ENCODE measurements around the gene NCOA6. TPM values are rescaled to one million over a fixed set of nuclear protein-coding genes. Genes with fewer than 3 reads are reported as not detected.
"Not testable (repeated sequence)": the region's sequence is repeated elsewhere in the genome, so short reads cannot be mapped to it uniquely, and the experiment has no call there.

The NCOA6 gene
- total RNA-seq, 1 donor from 2014 or later: 7.8 TPM

DNA sequence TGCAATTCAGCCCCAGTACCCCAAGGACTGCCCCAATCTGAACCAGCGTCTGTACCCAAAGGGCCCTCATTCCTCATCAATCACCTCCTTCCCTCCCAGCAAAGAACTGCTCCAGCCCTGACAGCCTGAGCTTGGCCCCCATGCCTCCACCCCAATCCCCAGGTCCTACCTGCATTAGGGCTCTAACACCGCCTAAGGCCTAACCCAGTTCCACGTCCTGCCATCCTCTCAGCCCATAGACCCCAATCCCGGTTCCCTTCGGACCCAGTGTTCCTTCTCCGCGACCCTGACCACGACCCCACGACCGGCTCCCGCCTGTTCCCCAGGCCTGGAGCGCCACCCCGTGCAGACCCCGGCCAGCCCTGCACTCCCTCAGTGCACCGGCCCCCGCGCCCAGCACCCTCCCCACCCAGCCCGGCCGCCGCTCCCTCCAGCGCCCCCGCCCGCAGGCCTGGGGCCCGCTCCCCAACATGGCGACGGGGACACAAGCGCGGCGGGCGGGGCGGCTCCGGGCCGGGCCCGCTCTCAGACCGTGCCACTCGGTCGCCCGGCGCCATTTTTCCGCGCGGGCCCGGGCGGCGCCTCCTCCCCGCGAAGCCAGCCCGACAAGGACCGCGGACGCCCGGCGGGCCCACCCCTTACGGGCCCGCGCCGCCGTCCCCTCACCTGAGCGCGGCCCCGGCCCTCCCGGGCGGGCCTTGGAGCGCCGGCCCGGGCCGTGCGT, 483 bp downstream of the NCOA6 start:
- DNase-seq: peak; percentile 66

DNA sequence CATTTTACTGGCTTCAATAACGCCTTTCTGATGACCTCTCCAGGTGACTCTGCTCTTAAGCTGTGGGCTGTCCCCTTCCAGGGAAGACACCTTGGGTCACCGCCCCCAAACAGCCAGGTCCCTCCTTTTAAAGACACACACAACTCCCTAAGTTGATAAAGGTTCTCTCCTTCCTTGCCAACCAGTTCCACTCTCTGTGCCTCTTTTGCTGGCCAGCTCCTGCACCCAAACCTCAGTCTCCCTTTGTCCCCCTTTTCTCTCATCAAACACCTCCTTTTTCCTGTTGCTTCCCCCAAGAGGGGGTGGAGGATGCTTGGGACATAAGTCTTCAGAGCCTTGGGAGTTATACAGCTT, 1.0 kb downstream of the NCOA6 start:
- DNase-seq: peak; percentile 58

DNA sequence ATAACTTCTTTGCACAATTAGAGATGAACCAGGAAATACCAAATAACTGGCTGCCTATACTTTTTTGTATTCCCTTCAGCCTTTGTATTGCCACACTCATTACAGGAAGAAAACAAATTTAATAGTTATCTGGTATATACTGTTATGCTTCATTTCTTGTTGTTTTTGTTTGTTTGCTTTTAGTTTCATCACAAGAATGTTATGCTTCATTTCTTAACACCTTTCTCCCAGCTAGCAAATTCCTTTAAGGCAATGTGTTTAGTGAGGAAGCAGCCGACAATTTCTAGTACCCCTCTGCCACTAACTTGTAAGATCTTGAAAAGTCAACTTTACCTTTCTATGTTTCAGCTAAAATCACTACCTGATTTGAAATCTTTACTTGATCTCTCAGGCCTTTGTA, 1.4 kb downstream of the NCOA6 start:
- DNase-seq: no peak

DNA sequence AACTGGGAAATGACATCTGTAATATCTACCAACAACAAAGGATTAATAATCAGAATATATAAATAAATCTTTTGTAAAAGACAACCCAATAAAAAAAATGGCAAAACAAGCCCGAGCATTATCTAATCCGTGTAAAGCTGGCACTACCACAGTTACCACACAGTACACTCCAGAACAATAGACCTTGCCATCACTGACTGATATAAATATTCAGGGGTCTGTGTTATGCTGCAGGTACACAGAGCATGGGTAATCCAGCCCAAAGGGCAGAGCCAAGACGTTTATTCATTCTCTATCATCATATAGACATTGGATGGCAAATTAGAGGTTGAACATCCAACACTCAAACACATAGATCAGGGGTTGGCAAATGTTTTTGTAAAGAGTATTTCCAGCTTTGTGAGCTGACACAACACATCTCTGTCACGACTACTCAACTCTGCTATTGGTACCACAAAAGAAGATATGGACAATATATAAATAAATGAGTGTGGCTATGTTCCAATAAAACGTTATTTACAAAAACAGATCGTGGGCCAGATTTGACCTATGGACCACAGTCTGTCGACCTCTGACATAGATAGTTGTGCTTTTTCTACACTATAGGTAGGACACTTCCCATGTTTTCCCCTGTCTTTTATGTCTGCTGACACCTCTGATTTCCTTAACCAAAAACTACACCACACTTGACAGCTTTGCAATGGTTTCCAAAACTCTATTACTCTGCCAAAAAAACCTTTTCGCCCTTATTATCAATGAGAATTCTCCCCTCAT, 4.5 kb downstream of the NCOA6 start:
- DNase-seq: no peak

DNA sequence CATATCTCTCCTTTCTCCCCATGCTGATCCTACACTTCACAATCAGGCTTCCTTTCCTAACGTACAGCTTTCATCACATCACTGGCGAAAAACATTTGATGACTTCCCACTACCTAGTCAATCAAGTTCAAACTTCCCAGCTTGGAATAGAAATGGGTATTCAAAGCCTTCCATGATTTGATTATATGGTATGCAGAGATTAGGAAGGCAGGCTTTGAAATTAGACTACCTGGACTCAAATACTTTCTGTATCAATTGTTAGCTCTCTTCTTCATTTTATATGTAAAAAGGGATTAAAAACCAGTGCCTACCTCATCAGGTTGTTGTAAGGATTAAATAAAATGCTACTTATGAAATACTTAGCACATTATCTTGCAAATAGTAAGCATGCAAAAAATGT, 7.7 kb downstream of the NCOA6 start:
- DNase-seq: no peak

DNA sequence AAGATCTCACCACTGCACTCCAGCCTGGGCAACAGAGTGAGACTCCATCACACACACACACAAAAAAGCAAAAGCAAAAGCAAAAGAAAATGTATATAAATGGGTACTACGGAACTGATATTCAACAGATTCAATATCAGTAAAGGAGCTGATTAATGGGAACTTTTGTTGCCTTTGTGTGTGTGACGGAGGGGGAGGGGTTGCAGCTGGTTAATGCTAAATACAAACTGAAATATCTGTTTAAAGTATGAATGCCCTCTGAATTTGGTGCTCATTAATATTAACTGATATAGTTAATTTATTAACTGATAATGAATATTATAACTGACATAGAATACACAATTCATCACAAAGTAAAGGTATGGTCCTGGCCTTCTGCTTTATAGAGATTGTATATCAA, 8.4 kb downstream of the NCOA6 start:
- DNase-seq: no peak

DNA sequence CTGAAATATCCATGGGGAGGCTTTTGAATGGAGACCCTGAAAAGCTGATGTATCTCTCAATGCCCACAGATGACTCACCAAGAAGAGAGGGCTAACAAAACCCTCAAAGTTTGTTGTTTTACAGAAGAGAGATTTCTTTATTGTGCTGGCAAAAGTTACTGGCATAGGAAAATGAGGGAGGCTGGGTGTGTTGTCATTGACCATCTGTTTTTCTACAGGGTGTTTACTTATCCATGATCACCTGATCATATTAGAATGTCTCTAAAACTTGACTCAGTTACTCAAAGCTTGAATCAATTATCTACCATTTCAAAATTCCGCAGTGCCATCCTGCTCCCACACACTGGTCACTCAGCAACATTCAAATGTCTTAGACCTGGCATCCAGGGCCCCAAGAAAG, 9.8 kb downstream of the NCOA6 start:
- DNase-seq: no peak

DNA sequence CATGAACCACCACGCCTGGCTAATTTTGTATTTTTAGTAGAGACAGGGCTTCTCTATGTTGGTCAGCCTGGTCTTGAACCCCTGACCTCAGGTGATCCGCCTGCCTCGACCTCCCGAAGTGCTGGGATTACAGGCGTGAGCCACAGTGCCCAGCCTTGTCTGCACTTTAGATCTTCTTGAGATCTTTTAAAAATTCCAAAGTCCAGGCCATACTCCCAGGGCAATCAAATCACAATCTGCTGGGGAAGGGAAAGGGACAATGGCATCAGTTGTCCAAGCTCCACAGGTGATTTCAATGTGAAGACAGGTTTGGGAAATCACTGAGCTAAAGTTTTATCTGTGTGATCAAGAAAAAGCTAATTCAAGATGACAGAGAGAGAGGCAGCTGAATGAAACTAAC, 16.9 kb downstream of the NCOA6 start:
- DNase-seq: no peak

DNA sequence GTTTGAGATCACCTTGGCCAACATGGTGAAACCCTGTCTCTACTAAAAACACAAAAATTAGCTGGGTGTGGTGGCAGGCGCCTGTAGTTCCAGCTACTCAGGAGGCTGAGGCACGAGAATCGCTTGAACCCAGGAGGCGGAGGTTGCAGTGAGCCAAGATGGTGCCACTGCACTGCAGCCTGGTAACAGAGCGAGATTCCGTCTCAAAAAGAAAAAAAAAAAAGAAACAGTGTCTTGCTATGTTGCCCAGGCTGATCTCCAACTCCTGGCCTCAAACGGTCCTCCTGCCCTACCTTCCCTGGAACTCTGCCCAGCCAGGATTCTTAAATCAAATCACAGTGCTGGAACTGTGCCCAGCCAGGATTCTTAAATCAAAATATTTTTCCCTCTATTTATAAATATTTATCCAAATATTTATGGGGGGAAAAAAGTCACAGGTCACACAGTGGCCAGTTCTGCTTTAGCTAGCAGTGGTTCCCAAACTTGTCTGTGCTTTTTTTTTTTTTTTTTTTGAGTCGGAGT, 17.4 kb downstream of the NCOA6 start:
- DNase-seq: peak; percentile 15

DNA sequence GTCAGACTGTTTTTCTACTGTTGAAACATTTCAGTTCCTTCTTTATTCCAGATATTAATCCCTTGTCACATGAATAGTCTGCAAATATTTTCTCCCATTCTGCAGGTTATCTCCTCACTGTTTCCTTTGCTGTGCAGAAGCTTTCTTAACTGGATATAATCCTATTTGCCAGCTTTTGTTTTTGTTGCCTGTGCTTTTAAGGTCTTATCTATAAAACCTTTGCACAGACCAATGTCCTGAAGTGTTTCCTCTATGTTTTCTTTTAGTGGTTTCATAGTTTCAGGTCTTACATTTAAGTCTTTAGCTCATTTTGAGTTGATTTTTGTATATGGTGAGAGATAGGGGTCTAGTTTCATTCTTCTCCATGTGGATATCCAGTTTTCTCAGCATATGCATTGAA, 19.2 kb downstream of the NCOA6 start:
- no peak for DNase-seq

DNA sequence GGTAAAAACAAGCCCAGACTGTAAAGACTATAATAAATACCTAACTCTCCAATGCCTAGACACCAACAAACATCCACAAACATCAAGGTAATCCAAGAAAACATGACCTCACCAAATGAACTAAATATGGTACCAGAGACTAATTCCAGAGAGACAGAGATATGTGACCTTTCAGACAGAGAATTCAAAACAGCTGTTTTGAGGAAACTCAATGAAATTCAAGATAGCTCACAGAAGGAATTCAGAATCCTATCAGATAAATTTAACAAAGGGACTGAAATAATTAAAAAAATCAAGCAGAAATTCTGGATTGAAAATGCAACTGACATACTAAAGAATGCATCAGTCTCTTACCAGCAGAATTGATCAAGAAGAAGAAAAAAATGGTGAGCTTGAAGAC, 26.6 kb downstream of the NCOA6 start:
- DNase-seq: no peak

DNA sequence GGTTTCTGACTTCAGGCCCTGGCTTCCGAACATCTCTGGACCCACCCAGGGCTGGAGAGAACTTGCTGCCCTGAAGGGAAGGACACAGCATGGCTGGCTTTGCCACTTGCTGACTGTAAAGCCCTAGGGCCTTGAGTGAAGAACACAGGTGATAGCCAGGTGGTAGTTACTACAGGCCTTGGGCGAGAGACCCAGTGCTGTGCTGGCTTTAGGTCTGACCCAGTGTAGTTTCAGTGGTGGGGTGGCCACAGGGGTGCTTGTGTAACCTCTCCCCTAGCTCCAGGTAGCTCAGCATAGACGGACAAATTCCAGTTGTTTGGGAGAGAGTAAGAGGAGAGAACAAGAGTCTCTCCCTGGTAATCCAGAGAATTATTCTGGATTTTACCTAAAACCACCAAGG, 27.1 kb downstream of the NCOA6 start:
- DNase-seq: no peak

DNA sequence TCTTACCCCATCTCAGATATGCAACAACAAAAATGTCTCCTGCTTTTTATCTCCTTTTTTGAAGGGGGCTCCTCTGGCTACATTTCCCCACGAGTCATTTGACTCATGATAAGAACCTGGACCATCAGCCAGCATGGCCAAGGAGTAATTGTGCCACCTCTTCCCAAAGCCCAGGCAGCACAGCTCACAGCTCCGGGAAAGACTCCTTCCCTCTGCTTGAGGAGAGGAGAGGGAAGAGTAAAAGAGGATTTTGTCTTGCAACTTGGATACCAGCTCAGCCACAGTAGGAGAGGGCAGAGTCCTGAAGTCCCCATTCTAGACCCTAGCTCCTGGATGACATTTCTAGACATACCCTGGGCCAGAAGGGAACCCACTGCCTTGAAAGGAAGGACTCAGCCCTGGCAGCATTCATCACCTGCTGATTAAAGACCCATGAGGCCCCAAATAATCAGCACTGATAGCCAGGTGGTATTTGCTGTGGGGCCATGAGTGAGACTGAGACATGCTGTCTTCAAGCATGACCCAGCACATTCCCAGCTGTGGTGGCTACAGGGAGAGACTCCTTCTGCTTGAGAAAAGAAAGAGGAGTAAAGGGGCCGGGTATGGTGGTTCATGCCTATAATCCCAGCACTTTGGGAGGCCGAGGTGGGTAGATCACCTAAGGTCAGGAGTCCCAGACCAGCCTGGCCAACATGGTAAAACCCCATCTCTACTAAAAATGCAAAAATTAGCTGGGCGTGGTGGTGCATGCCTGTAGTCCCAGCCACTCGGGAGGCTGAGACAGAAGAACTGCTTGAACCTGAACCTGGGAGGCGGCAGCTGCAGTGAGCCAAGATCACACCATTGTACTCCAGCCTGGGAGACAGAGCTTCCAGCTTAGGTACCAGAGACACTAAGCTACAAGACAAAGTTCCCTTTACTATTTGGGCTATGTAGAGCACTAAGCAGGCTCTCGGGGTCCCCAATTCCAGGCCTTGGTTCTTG, 28.1 kb downstream of the NCOA6 start:
- DNase-seq: no peak

DNA sequence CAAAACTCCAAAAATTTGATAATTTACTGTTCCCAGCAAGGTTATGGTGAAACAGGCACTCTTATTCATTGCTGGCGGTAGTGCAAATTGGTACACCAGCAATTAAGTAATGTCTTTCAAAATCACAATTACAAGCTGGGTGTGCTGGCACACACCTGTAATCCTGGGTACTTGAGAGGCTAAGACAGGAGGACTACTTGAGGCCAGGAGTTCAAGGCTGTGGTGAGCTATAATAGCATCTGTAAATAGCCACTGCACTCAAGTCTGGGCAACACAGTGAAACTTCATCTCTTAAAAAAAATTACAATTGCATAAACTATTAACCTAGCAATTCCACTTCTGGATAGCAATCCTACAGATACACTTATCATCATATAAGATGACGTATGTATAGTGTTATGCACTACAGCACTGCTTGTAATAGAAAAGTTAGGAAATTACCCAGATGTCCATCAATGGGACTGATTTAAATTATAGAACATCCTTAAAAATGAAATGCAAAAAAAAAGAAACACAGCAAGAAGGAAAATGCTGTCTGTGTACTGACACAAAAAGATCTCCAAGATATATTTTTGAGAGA, 31.4 kb downstream of the NCOA6 start:
- no peak for DNase-seq

DNA sequence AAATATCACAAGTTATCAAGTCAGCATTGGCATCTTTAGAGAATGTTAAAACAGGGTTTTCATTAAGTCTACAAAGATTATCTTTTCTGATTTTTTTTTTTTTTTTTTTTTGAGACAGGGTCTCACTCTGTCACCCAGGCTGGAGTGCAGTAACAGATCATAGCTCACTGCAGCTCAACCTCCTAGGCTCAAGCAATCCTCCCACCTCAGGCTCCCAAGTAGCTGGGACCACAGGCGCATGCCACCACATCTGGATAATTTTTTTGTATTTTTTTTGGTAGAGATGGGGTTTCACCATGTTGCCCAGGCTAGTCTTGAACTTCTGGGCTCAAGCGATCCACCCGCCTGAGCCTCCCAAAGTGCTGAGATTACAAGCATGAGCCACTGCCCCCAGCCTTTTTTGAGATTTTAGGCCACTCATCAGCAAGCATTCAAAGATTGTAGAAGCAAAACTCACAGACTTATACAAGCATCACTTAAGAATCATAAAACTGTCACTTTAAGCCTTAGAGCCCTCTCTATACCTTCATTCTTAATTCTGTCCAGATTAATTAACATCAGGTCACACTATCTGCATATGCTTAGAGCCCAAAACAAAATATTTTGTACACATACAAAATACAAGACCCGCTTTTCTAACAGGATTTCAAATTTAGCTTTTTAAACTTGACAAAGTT, 32.6 kb downstream of the NCOA6 start:
- DNase-seq: no peak

DNA sequence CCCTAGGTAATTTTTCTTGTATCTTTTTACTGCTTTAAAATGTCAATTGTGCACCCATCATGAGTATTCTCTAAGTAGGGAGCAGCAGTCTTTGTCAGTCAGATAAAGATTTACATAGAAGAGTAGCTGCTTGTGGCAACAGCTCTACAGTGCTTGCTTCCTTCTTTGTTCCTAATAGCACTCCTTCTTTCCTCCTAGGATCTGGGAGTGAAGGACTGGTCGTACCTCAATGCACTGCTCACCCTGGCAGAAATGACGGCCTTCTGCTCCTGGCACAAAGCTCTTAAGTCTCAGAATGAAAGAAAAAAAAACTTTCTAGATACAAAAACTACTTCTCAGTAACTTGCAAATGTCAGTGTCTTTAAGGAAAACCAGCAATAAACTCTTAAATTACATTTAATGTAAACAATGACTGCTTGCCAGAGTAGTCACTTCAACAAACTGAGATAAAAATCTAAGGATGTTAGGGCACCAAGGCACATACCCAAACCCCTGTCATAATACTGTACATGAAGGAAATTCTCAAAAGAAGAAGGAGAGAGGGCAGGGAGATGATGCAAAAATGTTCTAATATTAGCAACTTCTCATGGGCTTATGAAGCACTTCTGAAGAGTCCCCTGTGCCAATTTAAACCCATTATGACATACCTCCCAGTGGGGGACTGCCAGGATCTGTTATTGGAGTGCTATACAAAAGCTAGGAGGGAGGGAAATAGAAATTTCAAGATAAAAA, 34.0 kb downstream of the NCOA6 start:
- DNase-seq: no peak

DNA sequence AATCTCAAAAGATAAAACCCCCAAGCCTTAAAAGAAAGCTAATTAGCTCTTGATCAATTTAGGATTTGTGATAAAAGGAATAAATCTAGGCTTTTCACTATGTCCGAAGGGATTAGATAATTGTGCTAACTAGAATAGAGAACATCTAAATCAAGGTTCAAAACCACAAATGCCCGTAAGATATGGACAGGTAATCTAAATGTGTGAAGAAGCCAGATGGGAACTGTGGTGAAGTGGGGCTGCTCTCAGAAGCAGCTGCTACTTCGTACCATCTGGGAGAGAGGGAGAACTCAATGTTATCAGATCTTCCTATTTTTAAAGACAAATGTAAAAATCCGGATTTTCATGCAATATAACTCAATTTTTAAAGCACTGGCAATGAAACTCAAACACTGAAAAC, 44.2 kb downstream of the NCOA6 start:
- no peak for DNase-seq

DNA sequence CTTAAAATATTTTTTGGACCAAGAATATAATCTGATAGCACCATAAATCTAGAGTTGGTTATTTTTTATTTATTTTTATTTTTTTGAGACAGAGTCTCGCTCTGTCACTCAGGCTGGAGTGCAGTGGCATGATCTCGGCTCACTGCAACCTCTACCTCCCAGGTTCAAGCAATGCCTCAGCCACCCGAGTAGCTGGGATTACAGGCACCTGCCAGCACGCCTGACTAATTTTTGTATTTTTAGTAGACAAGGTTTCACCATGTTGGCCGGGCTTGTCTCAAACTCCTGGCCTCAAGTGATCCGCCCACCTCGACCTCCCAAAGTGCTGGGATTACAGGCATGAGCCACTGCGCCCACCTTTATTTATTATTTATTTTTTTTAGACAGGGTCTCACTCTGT, 45.2 kb downstream of the NCOA6 start:
- not testable (repeated sequence) for DNase-seq

DNA sequence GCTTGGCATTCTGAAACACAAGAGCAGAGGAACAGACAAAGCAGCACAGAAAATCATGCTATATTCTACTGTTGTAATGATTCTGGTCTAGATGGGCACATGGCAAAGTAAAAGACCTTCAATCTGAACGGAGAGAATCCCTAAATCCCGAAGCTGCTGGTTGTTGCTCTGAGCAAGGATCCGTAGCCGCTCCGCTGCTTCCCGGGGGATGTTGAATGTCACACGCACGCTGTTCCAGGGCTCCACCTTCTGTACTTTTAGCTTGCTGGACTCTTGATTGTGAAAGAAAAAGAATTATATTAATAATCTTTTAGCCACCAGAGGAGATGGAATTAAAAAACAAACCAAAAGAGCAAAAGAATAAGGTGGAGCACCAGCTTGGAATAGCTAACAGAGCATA, 49.3 kb downstream of the NCOA6 start:
- no peak for DNase-seq

DNA sequence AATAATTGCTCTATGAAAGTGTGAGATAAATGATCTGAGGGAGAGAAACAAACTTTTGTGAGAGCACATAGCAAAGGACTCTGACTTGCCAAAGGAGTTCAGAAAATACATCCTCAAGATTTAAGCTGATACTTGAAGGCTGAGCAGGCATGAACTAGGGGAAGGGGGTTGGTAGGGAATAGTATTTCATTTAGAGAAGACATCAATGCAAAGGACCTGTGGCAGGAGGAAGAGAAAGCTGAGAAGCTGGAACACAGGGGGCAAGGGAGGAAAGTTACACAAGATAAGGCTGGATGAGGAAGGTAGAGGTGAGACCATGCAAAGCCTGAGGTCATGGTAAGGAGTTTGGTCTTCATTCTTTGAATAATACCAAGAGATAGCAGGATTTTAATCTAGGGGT, 50.6 kb downstream of the NCOA6 start:
- no peak for DNase-seq

DNA sequence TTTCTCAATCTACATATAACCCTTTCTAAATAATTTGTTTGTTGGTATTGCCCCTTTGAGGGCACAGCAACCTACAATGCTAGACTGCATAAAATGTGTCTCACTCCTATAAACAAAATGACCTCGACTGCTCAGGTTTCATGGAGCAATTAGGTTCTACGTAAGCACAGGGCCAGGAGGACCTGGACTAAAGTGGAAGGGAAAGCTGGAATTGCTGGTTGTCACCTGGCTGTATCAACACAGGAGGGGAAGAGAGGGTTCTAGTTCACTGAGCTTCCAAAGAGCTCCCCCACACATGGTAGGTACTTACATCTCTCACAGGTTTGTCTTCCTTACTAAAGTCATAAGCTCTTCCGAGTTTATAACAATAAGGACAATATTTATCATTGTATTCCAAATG, 51.0 kb downstream of the NCOA6 start:
- no peak for DNase-seq
